IMR-90 (cell line): ENCODE data around the gene UBL5. TPM values are rescaled to one million over a fixed set of nuclear protein-coding genes. Genes with fewer than 3 reads are reported as not detected.

ENCODE experiments used
- ATAC-seq: fragments of 200-7000 bp; cut with Tn5 transposase; 2 replicates; pipeline ENCODE4 v1.9.1; 2020; ENCODE audit warnings: low read depth, mild to moderate bottlenecking, moderate library complexity
- BruUV-seq: library from RNA; stranded (reverse); fragments of 400-500 nt; replicated peaks from 2 replicates; lab custom pipeline; 2021; lab: Mats Ljungman, UMichigan
- CTCF ChIA-PET: fragments of 300-600 bp; formaldehyde crosslinking; extraction: SDS; loops from one replicate; lab custom pipeline; 2021; ENCODE audit warnings: antibody characterized with exemption; lab: Yijun Ruan, JAX
- POLR2A ChIA-PET: fragments of 300-600 bp; sonication (Branson Sonifier 250); formaldehyde crosslinking; loops from one replicate; lab custom pipeline; 2022; ENCODE audit warnings: antibody characterized with exemption; ENCODE audit not compliant: unreplicated experiment; lab: Charles Lee
- DNase-seq: peaks from one replicate; pipeline ENCODE4 v3.0.0; 2013
- H2AFZ ChIP-seq: replicated peaks from 2 replicates; pipeline ENCODE3; 2013; ENCODE audit warnings: low read length, mild to moderate bottlenecking; ENCODE audit not compliant: poor library complexity
- H2AK5ac ChIP-seq: 2 replicates; pipeline ENCODE4 v1.6.1; 2013; ENCODE audit warnings: low read depth, low read length, inconsistent platforms
- H2AK9ac ChIP-seq: replicated peaks from 2 replicates; pipeline ENCODE3; 2013; ENCODE audit warnings: mild to moderate bottlenecking, low read depth, low read length, moderate library complexity; ENCODE audit not compliant: poor library complexity
- H2BK120ac ChIP-seq: 2 replicates; pipeline ENCODE4 v1.6.1; 2013; ENCODE audit warnings: low read depth, low read length, inconsistent platforms
- H2BK15ac ChIP-seq: 3 replicates; pipeline ENCODE4 v1.6.1; 2013; ENCODE audit warnings: low read depth, low read length, inconsistent platforms
- H2BK20ac ChIP-seq: 2 replicates; pipeline ENCODE4 v1.6.1; 2013; ENCODE audit warnings: low read depth, mild to moderate bottlenecking, inconsistent platforms, low read length, moderate library complexity
- H2BK5ac ChIP-seq: 2 replicates; pipeline ENCODE4 v1.6.1; 2013; ENCODE audit warnings: mild to moderate bottlenecking, low read depth, low read length, inconsistent platforms; ENCODE audit not compliant: poor library complexity, severe bottlenecking
- H3K14ac ChIP-seq: replicated peaks from 2 replicates; pipeline ENCODE4 v1.6.1; 2013; ENCODE audit warnings: low read depth, low read length, inconsistent platforms
- H3K18ac ChIP-seq: 2 replicates; pipeline ENCODE4 v1.6.1; 2013; ENCODE audit warnings: low read depth, low read length, control low read depth
- H3K23ac ChIP-seq: 2 replicates; pipeline ENCODE4 v1.6.1; 2013; ENCODE audit warnings: low read depth, low read length, inconsistent platforms
- H3K27ac ChIP-seq: 2 replicates; pipeline ENCODE4 v1.5.1; 2013; ENCODE audit warnings: mild to moderate bottlenecking, control low read depth, low read length; ENCODE audit not compliant: insufficient read depth
- H3K27me3 ChIP-seq: 2 replicates; pipeline ENCODE4 v1.6.1; 2013; ENCODE audit warnings: low read length; ENCODE audit not compliant: control insufficient read depth, insufficient read depth
- H3K36me3 ChIP-seq: 2 replicates; pipeline ENCODE4 v1.6.1; 2013; ENCODE audit warnings: low read length, mixed read lengths; ENCODE audit not compliant: control insufficient read depth, insufficient read depth
- H3K4ac ChIP-seq: 2 replicates; pipeline ENCODE4 v1.6.1; 2013; ENCODE audit warnings: low read depth, low read length, inconsistent platforms
- H3K4me1 ChIP-seq: 2 replicates; pipeline ENCODE4 v1.6.1; 2013; ENCODE audit warnings: low read length, mixed read lengths; ENCODE audit not compliant: control insufficient read depth, insufficient read depth
- H3K4me2 ChIP-seq: 2 replicates; pipeline ENCODE4 v1.6.1; 2013; ENCODE audit warnings: low read depth, mild to moderate bottlenecking, control low read depth, low read length, moderate library complexity
- H3K4me3 ChIP-seq: 2 replicates; pipeline ENCODE4 v1.5.1; 2013; ENCODE audit warnings: low read depth, mild to moderate bottlenecking, control low read depth, low read length, moderate library complexity; ENCODE audit not compliant: insufficient read depth
- H3K56ac ChIP-seq: 2 replicates; pipeline ENCODE4 v1.6.1; 2013; ENCODE audit warnings: low read length, inconsistent platforms; ENCODE audit not compliant: insufficient read depth; ENCODE audit errors: extremely low read depth
- H3K79me1 ChIP-seq, 2 experiments: 2 replicates each; pipeline ENCODE4 v1.6.1; 2013; ENCODE audit warnings: low read length in 2 of 2, inconsistent platforms in 1 of 2, low read depth in 1 of 2
- H3K9ac ChIP-seq: 2 replicates; pipeline ENCODE4 v1.6.1; 2013; ENCODE audit warnings: low read depth, low read length, control low read depth
- H3K9me1 ChIP-seq: 2 replicates; pipeline ENCODE4 v1.6.1; 2013; ENCODE audit warnings: low read length, inconsistent platforms; ENCODE audit not compliant: insufficient read depth
- H3K9me3 ChIP-seq: 2 replicates; pipeline ENCODE4 v1.6.1; 2013; ENCODE audit warnings: low read length; ENCODE audit not compliant: control insufficient read depth, insufficient read depth
- H4K20me1 ChIP-seq: 2 replicates; pipeline ENCODE4 v1.6.1; 2013; ENCODE audit warnings: low read length, inconsistent platforms; ENCODE audit not compliant: insufficient read depth
- H4K5ac ChIP-seq: 2 replicates; pipeline ENCODE4 v1.6.1; 2013; ENCODE audit warnings: mild to moderate bottlenecking, low read depth, low read length, control low read depth
- H4K8ac ChIP-seq, 2 experiments: 2 replicates each; pipeline ENCODE4 v1.6.1; 2013; ENCODE audit warnings: low read depth in 2 of 2, low read length in 2 of 2, control low read depth in 1 of 2, inconsistent platforms in 1 of 2
- H4K91ac ChIP-seq: 2 replicates; pipeline ENCODE4 v1.6.1; 2013; ENCODE audit warnings: low read depth, low read length, inconsistent platforms; ENCODE audit not compliant: insufficient read depth
- BHLHE40 ChIP-seq: fragments of 150-350 bp; IDR thresholded peaks from 2 replicates; pipeline ENCODE4 v1.6.1; 2016; ENCODE audit warnings: mild to moderate bottlenecking, low read depth, low read length
- CEBPB ChIP-seq: IDR thresholded peaks from 2 replicates; pipeline ENCODE4 v1.6.1; 2012; ENCODE audit warnings: low read depth, low read length, improper control_type of control experiment
- CHD1 ChIP-seq: IDR thresholded peaks from 2 replicates; pipeline ENCODE4 v1.6.1; 2012; ENCODE audit warnings: low read depth, low read length, improper control_type of control experiment
- FOS ChIP-seq: fragments of 150-350 bp; IDR thresholded peaks from 2 replicates; pipeline ENCODE4 v1.6.1; 2016; ENCODE audit warnings: low read depth, low read length
- MAFK ChIP-seq: IDR thresholded peaks from 2 replicates; pipeline ENCODE4 v1.6.1; 2012; ENCODE audit warnings: low read depth, low read length, improper control_type of control experiment
- MAZ ChIP-seq: IDR thresholded peaks from 2 replicates; pipeline ENCODE4 v1.6.1; 2012; ENCODE audit warnings: low read depth, mild to moderate bottlenecking, low read length, improper control_type of control experiment, moderate library complexity, borderline replicate concordance
- MXI1 ChIP-seq: IDR thresholded peaks from 2 replicates; pipeline ENCODE4 v1.6.1; 2012; ENCODE audit warnings: low read depth, mild to moderate bottlenecking, low read length, moderate library complexity, borderline replicate concordance
- NFE2L2 ChIP-seq: fragments of 150-350 bp; IDR thresholded peaks from 2 replicates; pipeline ENCODE4 v1.6.1; 2016; ENCODE audit warnings: low read depth, mild to moderate bottlenecking, low read length
- POLR2A ChIP-seq: IDR thresholded peaks from 2 replicates; pipeline ENCODE4 v1.6.1; 2012; ENCODE audit warnings: mild to moderate bottlenecking, low read depth, low read length
- RAD21 ChIP-seq: IDR thresholded peaks from 2 replicates; pipeline ENCODE4 v1.6.1; 2012; ENCODE audit warnings: low read length, improper control_type of control experiment
- RCOR1 ChIP-seq: IDR thresholded peaks from 2 replicates; pipeline ENCODE4 v1.6.1; 2012; ENCODE audit warnings: mild to moderate bottlenecking, low read length, improper control_type of control experiment; ENCODE audit not compliant: insufficient replicate concordance
- RFX5 ChIP-seq: IDR thresholded peaks from 2 replicates; pipeline ENCODE4 v1.8.0; 2012; ENCODE audit warnings: low read depth, mild to moderate bottlenecking, low read length, moderate library complexity
- SMC3 ChIP-seq: fragments of 150-350 bp; IDR thresholded peaks from 2 replicates; pipeline ENCODE4 v1.6.1; 2016; ENCODE audit warnings: low read depth, mild to moderate bottlenecking, antibody characterized with exemption, low read length, moderate library complexity
- WGBS, 2 experiments: methylation state at CpG; one replicate each; pipeline versions ENCODE4 v1.1.5 to v1.1.7; 2013; ENCODE audit warnings: missing lambda C conversion rate in 2 of 2; ENCODE audit not compliant: insufficient read length in 1 of 2; ENCODE audit errors: extremely low coverage in 2 of 2; 5-methylcytosine and 5-hydroxymethylcytosine counted together
- dilution Hi-C: fragments of 300-500 bp; cut with HindIII; formaldehyde crosslinking; loops from one replicate; pipeline ENCODE4 v1.14.3; 2018; ENCODE audit warnings: low sequenced_read_pairs; ENCODE audit not compliant: unreplicated experiment
- in situ Hi-C: fragments of 300-500 bp; cut with MboI; formaldehyde crosslinking; loops from 3 replicates; pipeline ENCODE4 v1.14.3; 2019; ENCODE audit warnings: low sequenced_read_pairs, inconsistent platforms, mixed read lengths
- intact Hi-C: fragments of 100-400 bp; cut with micrococcal nuclease; formaldehyde crosslinking; loops from 2 replicates; pipeline ENCODE4 v1.10.0; 2022
- polyA plus RNA-seq, 3 experiments: library from polyadenylated mRNA; depleted of rRNA; stranded (reverse); fragments of >200 nt; gene quantifications; 2 replicates each; pipeline ENCODE4 v1.2.3, GENCODE V29; 2012; ENCODE audit warnings: low replicate concordance in 1 of 3
- total RNA-seq: library from RNA; depleted of rRNA; stranded (reverse); fragments of >200 nt; gene quantifications from 2 replicates; pipeline ENCODE4 v1.2.3, GENCODE V29; 2012
- TF ChIP-seq, protein P1 (sequence below): conservative IDR thresholded peaks from 2 replicates; pipeline ENCODE4 v1.5.1; 2012; ENCODE audit warnings: mild to moderate bottlenecking, low read depth, low read length, improper control_type of control experiment
- TF ChIP-seq, protein P2 (sequence below): fragments of 150-350 bp; IDR thresholded peaks from 2 replicates; pipeline ENCODE4 v1.6.1; 2016; ENCODE audit warnings: low read depth, mild to moderate bottlenecking, low read length, moderate library complexity, borderline replicate concordance
- TF ChIP-seq, protein P3 (sequence below): fragments of 150-350 bp; IDR thresholded peaks from 2 replicates; pipeline ENCODE4 v1.6.1; 2017; ENCODE audit warnings: mild to moderate bottlenecking, antibody characterized with exemption, low read length, low read depth

UBL5 gene
- total and polyA plus RNA-seq, 2 of the 4 experiments (the other 2 are of a cell fraction): 434 to 1,091 TPM

DNA sequence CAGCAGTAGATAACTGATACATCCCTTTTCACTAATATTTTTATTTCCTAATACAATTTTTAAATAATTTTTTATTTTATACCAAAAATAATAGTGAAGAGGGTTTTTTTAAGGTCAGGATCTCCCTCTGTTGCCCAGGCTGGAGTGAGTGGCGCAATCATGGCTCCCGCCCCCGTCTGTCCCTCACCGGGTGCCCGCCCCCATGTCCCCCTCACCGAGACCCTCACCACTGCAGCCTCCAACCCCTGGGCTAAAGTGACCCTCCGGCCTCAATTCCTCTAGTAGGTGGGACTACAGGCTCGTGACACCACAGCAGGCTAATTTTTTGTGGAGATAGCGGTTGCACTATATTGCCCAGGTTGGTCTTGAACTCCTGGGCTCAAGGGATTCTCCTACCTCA lies 41.4 kb upstream of the UBL5 start:
- H3K4me1 ChIP-seq: peaks cover 8% of the 10 kb centered on the region
- in situ Hi-C loops (no loop called here), dilution Hi-C loops (no loop called here), intact Hi-C loops (loop anchor here (1.0 kb wide), 1 partner anchor 165 kb away; the partner anchor contains the start of gene ZNF561)
- BruUV-seq: no TSS peak
- DNase-seq (no peak), ATAC-seq (no peak)
- H3K18ac ChIP-seq: no peak overlapping the region
- H3K9ac ChIP-seq: peak overlapping the region; percentile 27; the same call in 1 of the 2 replicates
- H3K4me2 ChIP-seq: peak overlapping the region; percentile 76
- H2AFZ ChIP-seq: peak overlapping the region; percentile 99
- TF ChIP-seq, protein P1, sequence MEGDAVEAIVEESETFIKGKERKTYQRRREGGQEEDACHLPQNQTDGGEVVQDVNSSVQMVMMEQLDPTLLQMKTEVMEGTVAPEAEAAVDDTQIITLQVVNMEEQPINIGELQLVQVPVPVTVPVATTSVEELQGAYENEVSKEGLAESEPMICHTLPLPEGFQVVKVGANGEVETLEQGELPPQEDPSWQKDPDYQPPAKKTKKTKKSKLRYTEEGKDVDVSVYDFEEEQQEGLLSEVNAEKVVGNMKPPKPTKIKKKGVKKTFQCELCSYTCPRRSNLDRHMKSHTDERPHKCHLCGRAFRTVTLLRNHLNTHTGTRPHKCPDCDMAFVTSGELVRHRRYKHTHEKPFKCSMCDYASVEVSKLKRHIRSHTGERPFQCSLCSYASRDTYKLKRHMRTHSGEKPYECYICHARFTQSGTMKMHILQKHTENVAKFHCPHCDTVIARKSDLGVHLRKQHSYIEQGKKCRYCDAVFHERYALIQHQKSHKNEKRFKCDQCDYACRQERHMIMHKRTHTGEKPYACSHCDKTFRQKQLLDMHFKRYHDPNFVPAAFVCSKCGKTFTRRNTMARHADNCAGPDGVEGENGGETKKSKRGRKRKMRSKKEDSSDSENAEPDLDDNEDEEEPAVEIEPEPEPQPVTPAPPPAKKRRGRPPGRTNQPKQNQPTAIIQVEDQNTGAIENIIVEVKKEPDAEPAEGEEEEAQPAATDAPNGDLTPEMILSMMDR: no peak
- TF ChIP-seq RAD21 (no peak), RCOR1 (no peak), CEBPB (no peak), BHLHE40 (no peak), RFX5 (no peak), MAZ (no peak), MAFK (no peak), NFE2L2 (no peak), MXI1 (no peak), FOS (no peak), SMC3 (no peak), POLR2A (no peak), CHD1 (no peak)
- TF ChIP-seq, protein P2, sequence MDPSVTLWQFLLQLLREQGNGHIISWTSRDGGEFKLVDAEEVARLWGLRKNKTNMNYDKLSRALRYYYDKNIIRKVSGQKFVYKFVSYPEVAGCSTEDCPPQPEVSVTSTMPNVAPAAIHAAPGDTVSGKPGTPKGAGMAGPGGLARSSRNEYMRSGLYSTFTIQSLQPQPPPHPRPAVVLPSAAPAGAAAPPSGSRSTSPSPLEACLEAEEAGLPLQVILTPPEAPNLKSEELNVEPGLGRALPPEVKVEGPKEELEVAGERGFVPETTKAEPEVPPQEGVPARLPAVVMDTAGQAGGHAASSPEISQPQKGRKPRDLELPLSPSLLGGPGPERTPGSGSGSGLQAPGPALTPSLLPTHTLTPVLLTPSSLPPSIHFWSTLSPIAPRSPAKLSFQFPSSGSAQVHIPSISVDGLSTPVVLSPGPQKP: no peak
- TF ChIP-seq, protein P3, sequence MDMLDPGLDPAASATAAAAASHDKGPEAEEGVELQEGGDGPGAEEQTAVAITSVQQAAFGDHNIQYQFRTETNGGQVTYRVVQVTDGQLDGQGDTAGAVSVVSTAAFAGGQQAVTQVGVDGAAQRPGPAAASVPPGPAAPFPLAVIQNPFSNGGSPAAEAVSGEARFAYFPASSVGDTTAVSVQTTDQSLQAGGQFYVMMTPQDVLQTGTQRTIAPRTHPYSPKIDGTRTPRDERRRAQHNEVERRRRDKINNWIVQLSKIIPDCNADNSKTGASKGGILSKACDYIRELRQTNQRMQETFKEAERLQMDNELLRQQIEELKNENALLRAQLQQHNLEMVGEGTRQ: no peak
- no peaks in the 10 kb centered on the region for H3K9me1 ChIP-seq
- WGBS, 2 experiments: 100% methylated on average over 1 of the region's 9 CpGs; no CpG with 5 or more reads in 1 of the 2 experiments
- H3K9me3 ChIP-seq: no peaks in the 10 kb centered on the region
- no peak overlapping the region for H4K5ac ChIP-seq
- peak overlapping the region; percentile 82 to 91; a peak in 3 of 4 replicates for H4K8ac ChIP-seq
- peak overlapping the region; percentile 14 for H2BK5ac ChIP-seq
- no peak overlapping the region for H2BK20ac ChIP-seq
- no peaks in the 10 kb centered on the region for H3K36me3 ChIP-seq
- ChIA-PET CTCF (no interaction called here), POLR2A (no interaction called here)
- H2AK5ac ChIP-seq: peak overlapping the region; percentile 12
- H3K79me1 ChIP-seq: peaks cover 12 to 25% of the 10 kb centered on the region in 2 experiments
- H3K4ac ChIP-seq: peak overlapping the region; percentile 21
- no peaks in the 10 kb centered on the region for H4K20me1 ChIP-seq
- no peak overlapping the region; the same call in 1 of the 2 replicates for H3K14ac ChIP-seq
- no peak overlapping the region for H2BK15ac ChIP-seq
- peak overlapping the region; percentile 95 for H3K27ac ChIP-seq
- no peaks in the 10 kb centered on the region for H3K27me3 ChIP-seq
- H2AK9ac ChIP-seq: peak overlapping the region; percentile 26
- no peak overlapping the region for H3K23ac ChIP-seq
- no peak overlapping the region for H3K56ac ChIP-seq
- peak overlapping the region; percentile 92 for H3K4me3 ChIP-seq
- H2BK120ac ChIP-seq: no peak overlapping the region
- H4K91ac ChIP-seq: no peak overlapping the region; the same call in 1 of the 2 replicates
